ENCODE measurements around the gene BPIFA3.

The BPIFA3 gene

GRCh38 chr20:33229843-33230242 is 12.7 kb downstream of the BPIFA3 start:
- peak; percentile 70 to 73 for DNase-seq

DNA sequence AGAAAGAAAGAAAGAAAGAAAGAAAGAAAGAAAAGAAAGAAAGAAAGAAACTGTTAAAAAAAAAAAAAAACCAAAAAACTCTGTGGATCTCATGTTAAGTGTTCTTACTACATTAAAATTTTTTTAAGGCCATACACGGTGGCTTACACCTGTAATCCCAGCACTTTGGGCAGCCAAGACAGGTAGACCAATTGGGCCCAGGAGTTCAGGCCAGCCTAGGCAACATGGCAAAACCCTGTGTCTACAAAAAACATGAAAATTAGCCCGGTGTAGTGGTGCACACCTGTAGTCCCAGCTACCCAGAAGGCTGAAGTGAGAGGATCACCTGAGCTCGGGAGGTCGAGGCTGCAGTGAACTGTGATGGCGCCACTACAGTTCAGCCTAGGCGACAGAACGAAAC is 14.1 kb downstream of the BPIFA3 start:
- no peak for DNase-seq

DNA sequence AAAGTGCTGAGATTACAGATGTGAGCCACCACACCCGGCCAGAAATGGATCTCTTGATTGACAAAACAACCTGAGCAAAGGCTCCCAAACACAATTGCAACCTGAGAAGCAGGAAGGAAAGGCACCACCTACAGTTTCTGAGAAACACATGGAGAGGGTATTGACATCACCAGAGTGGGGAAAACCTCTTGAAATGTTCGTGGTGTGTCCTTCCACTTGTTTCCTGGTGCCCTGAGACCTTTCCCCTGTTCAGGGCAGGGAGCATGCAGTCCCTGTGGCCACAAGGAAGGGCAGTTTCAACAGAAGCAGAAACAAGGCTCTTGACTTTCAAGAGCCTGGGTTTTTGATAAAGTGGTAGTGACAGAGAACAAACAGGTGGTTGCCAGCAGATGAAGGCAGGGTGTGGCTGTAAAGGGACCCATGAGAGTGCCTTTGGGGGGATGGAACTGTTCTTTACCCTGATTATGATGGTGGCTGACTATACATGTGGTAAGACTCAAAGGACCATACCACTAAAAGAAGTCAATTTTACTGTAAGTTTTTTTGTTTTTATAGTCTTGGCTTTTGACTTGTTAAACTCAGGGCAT is 15.4 kb downstream of the BPIFA3 start:
- no peak for DNase-seq

DNA sequence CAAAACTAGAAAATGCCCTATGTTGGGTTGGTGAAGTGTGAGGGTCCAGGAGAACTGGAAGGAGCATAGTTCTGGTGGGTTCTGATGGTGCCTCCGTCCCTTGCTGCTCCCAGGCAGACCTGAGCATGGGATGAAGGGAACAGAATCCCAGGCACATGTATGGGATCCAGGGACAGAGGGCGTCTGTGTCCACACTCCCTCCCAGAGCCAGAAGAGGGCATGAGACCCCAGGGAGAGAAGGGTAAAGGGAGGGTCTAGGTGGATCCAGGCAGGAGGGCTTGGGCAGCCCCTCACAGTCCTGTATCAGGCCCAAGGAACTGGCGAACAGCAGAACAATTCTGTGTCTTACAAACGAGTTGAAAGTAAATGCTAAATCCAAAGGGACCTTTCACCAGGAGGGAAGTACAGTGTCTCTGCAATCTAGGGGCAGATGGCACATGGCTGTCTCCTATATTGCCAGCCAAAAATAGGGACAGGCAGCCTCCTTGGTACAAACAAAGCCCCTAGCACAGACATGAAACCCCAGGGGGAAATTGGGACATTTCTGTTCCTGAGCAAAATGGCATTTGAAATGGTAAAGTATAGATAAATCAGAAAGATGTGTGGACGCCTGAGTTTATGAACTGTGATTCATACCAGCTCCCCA is 16.1 kb downstream of the BPIFA3 start:
- no peak for DNase-seq

GRCh38 chr20:33234050-33234449 is 16.9 kb downstream of the BPIFA3 start:
- DNase-seq: no peak

DNA sequence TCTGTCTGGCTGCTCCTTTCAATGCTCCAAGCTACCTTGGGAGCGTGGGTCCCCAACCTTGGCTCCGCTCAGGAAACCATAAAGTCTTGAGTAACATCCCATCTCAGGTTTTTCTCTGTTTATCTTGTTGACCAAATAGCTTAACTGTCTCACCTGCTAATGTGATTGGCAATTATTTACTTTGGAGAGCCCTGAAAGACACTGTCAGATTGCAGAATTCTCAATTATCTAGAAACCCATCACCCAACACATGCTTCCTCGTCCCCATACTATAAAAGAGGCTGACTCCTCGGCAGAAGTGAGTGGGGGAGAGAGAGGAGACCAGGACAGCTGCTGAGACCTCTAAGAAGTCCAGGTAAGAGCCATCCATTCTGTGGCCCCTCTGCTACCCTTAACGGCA is 18.5 kb downstream of the BPIFA3 start, which contains the start of gene BPIFA1:
Gene BPIFA1 (plus strand): TSS at position 301 of the 400 bp plus-strand sequence. CDS start 1,716 bp downstream, outside the sequence.
- no peak for DNase-seq

- DNase-seq: no peak
Observed at GRCh38 chr20:33236351-33236750, 19.2 kb downstream of the BPIFA3 start.

DNA sequence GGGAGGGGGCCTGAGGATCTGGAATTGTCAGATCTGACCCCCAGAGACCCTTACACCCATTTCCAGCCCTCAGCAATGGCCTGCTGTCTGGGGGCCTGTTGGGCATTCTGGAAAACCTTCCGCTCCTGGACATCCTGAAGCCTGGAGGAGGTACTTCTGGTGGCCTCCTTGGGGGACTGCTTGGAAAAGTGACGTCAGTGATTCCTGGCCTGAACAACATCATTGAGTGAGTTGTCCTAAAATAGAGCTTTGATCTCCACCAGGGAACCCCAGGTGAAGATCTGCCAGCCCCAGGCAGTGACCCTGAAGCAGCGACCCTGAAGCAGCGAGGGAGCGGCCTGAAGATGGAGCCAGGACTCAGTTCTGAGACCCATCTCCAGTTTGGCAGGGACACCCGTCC is 20.8 kb downstream of the BPIFA3 start:
- DNase-seq: no peak

- no peak for DNase-seq
Observed at GRCh38 chr20:33239418-33239817, 22.3 kb downstream of the BPIFA3 start.

DNA sequence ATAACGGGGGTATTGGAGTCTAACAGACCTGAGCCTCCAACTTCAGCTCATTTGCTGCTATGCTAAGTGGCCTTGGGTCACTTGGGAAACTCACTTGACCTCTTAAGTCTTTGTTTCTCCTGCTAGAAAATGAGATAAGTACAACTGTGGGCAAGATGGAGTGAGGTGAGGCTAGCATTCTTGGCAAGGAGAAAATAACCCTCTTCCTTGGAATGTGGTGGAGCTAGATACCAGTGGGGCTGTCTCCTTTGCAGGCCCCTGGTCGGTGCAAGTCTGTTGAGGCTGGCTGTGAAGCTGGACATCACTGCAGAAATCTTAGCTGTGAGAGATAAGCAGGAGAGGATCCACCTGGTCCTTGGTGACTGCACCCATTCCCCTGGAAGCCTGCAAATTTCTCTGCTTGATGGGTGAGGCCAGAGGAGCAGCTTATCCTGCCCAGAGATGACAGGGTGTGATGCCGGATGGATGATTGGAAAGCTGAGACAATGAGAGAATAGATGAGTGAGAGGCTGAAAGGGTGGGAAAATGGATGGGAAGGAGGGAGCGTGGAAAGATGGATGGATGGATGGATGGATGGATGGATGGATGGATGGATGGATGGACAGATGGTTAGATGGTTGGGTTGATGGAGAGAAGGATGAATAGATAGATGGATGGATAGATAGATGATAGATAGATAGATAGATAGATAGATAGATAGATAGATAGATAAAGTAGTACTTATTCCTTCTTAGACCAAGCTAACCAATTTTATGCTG is 23.0 kb downstream of the BPIFA3 start:
- DNase-seq: no peak

- no peak for DNase-seq
Observed at GRCh38 chr20:33240923-33241322, 23.8 kb downstream of the BPIFA3 start.

GRCh38 chr20:33242319-33243100 is 25.4 kb downstream of the BPIFA3 start:
- no peak for DNase-seq

DNA sequence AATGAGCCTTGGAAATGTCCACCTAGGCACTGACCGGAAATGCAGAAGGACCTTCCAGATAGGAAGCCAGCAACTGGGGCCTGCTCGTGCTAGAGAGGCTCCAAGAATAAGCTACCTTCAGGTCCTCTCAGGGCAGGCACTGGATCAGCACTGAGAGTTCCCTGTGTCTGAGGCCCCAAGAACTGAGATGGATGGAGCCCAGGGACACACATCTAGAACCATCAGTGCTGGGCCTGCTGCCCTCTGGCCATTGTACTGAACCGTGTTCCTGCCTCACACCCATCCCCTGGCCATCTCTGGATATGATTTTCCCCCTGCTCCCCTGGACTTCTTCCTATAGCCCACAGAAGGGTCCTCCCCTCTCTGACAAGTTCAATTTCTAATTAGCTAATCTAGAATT is 28.9 kb downstream of the BPIFA3 start:
- DNase-seq: no peak

DNA sequence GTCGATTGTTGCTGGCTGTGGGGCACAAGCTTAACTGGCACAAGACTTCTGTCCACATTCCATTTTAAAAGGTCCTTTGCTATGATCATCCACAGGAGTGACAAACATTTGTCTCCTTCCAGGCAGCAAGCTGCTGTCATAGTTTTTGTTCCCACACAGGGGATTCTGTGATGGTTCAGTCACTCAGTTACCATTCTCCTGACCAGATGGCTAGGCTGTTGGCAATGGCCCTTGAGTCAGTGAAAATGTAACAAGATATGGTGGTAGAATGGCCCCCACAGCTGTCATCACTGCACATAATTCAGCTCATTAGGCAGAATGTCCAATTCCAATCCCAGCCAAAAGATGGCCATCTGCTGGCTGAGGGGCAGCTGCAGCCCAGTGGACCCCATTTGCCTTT is 32.3 kb downstream of the BPIFA3 start:
- DNase-seq: no peak

DNA sequence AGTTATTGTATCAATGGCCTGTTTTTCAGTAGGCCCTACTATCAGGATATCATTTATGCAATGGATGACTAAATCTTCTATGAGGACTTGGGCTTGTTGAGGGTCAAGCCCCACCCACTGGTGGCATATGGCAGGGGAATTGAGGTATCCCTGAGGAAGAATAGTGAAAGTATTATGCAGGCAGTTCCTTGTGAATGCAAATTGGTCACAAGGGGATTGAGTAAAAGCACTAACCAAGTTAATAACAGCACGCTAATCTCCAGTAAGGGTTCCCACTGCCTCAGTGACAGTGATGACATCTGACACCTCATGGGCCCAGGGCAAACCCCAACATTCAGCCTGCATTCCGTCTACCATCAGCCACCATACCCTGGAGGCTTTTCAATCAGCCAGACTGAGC is 33.5 kb downstream of the BPIFA3 start:
- DNase-seq: no peak

GRCh38 chr20:33251496-33251895 is 34.3 kb downstream of the BPIFA3 start:
- DNase-seq: no peak

DNA sequence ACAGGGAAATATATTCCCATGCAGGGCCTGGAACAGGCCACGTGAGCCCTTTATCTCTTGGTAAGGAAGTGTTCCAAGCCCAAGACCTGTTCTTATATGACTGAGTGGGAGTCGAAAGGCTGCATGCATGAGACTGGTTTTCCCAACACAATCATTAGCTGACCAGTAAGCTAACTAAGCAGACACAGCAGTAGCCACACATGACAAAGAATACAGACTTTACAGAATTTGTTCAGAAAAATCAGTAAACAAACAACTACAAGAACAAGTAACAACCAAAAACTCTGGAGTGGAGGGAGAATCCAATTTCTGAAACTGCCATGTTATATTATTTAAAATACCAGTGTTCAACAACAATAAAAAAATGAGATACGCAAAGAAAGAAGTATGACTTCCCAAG is 35.3 kb downstream of the BPIFA3 start:
- no peak for DNase-seq

- DNase-seq: no peak
Observed at GRCh38 chr20:33255005-33255404, 37.9 kb downstream of the BPIFA3 start.

- no peak for DNase-seq
Observed at GRCh38 chr20:33257237-33257636, 40.1 kb downstream of the BPIFA3 start.

DNA sequence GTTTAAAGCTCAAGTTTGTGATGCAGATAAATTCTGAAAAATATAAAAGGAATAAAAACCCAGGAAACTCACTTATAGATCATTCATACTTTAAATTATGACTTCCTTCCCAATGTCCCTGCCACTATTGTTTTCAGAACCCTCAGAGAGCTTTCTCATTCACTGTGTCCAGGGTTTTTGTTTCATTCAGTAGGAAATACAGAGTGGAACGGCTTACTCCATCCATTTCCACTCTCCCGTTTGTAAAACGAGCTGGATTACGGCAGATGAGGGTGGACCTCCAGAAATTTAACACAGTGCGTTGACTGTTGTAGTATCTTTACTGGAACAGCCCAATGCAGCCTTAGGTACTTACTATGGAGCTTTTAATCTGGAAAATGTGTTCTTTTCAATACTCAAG is 42.2 kb downstream of the BPIFA3 start:
- no peak for DNase-seq

- peak; percentile 48 to 62 for DNase-seq
Observed at GRCh38 chr20:33261465-33261864, 44.3 kb downstream of the BPIFA3 start.

GRCh38 chr20:33262658-33263065 is 45.5 kb downstream of the BPIFA3 start:
- DNase-seq: peak; percentile 89 to 91

GRCh38 chr20:33263784-33264183 is 46.6 kb downstream of the BPIFA3 start:
- no peak for DNase-seq
